H9 (cell line): ENCODE results near the gene HPCAL1. TPM values are rescaled to one million over a fixed set of nuclear protein-coding genes. Genes with fewer than 3 reads are reported as not detected.

Source experiments
- DNase-seq: peaks from one replicate; pipeline ENCODE4 v3.0.0-alpha.2; 2017
- H2AFZ ChIP-seq: one replicate; pipeline ENCODE4 v1.6.1; 2013; ENCODE audit warnings: mild to moderate bottlenecking, low read length, control low read depth, moderate library complexity
- H2AK5ac ChIP-seq: 2 replicates; pipeline ENCODE4 v1.6.1; 2013; ENCODE audit warnings: low read length, control low read depth, mixed read lengths; ENCODE audit not compliant: insufficient read length
- H2BK120ac ChIP-seq: one replicate; pipeline ENCODE4 v1.6.1; 2013; ENCODE audit warnings: low read depth, mild to moderate bottlenecking, low read length, control low read depth, inconsistent platforms; ENCODE audit not compliant: poor library complexity, severe bottlenecking
- H2BK12ac ChIP-seq: 2 replicates; pipeline ENCODE4 v1.6.1; 2013; ENCODE audit warnings: low read length, control low read depth, mixed read lengths, low read depth; ENCODE audit not compliant: insufficient read length
- H2BK15ac ChIP-seq: 2 replicates; pipeline ENCODE4 v1.6.1; 2013; ENCODE audit warnings: low read depth, low read length, control low read depth
- H2BK20ac ChIP-seq: one replicate; pipeline ENCODE4 v1.6.1; 2013; ENCODE audit warnings: low read depth, mild to moderate bottlenecking, low read length, control low read depth, inconsistent platforms; ENCODE audit not compliant: poor library complexity, severe bottlenecking
- H2BK5ac ChIP-seq: 2 replicates; pipeline ENCODE4 v1.6.1; 2013; ENCODE audit warnings: low read length, control low read depth, mixed read lengths; ENCODE audit not compliant: insufficient read length
- H3K14ac ChIP-seq: 2 replicates; pipeline ENCODE4 v1.6.1; 2013; ENCODE audit warnings: low read length, control low read depth; ENCODE audit not compliant: insufficient read depth
- H3K18ac ChIP-seq: 2 replicates; pipeline ENCODE4 v1.6.1; 2013; ENCODE audit warnings: low read depth, mild to moderate bottlenecking, mixed read lengths, low read length, control low read depth; ENCODE audit not compliant: insufficient read length
- H3K23ac ChIP-seq: 2 replicates; pipeline ENCODE4 v1.6.1; 2013; ENCODE audit warnings: low read length, control low read depth, mixed read lengths, low read depth; ENCODE audit not compliant: insufficient read length
- H3K23me2 ChIP-seq: 2 replicates; pipeline ENCODE4 v1.6.1; 2013; ENCODE audit warnings: low read depth, mild to moderate bottlenecking, mixed read lengths, low read length, control low read depth; ENCODE audit not compliant: insufficient read length, poor library complexity, severe bottlenecking
- H3K27ac ChIP-seq: 2 replicates; pipeline ENCODE4 v1.5.1; 2013; ENCODE audit warnings: low read length, control low read depth, mixed read lengths, low read depth; ENCODE audit not compliant: insufficient read length
- H3K27me3 ChIP-seq: 2 replicates; pipeline ENCODE4 v1.6.1; 2013; ENCODE audit warnings: low read length, control low read depth, inconsistent platforms; ENCODE audit not compliant: insufficient read depth
- H3K4ac ChIP-seq: 2 replicates; pipeline ENCODE4 v1.6.1; 2013; ENCODE audit warnings: low read depth, mild to moderate bottlenecking, control low read depth, inconsistent platforms, low read length, moderate library complexity
- H3K4me1 ChIP-seq: 2 replicates; pipeline ENCODE4 v1.6.1; 2013; ENCODE audit warnings: low read length, control low read depth, inconsistent platforms; ENCODE audit not compliant: insufficient read depth
- H3K4me2 ChIP-seq: 2 replicates; pipeline ENCODE4 v1.6.1; 2013; ENCODE audit warnings: low read length, control low read depth, mixed read lengths; ENCODE audit not compliant: insufficient read length, insufficient read depth
- H3K56ac ChIP-seq: 2 replicates; pipeline ENCODE4 v1.6.1; 2013; ENCODE audit warnings: low read depth, mild to moderate bottlenecking, mixed read lengths, low read length, control low read depth; ENCODE audit not compliant: insufficient read length
- H3K79me1 ChIP-seq: 2 replicates; pipeline ENCODE4 v1.6.1; 2013; ENCODE audit warnings: low read depth, mild to moderate bottlenecking, moderate library complexity, low read length, control low read depth, inconsistent platforms; ENCODE audit not compliant: insufficient read depth, poor library complexity, severe bottlenecking
- H3K79me2 ChIP-seq: 2 replicates; pipeline ENCODE4 v1.6.1; 2013; ENCODE audit warnings: low read length, control low read depth, inconsistent platforms; ENCODE audit not compliant: insufficient read depth
- H3K9ac ChIP-seq: 2 replicates; pipeline ENCODE4 v1.6.1; 2013; ENCODE audit warnings: low read length, control low read depth, mixed read lengths; ENCODE audit not compliant: insufficient read length; ENCODE audit errors: extremely low read depth
- H3K9me3 ChIP-seq: one replicate; pipeline ENCODE4 v1.6.1; 2013; ENCODE audit warnings: low read depth, low read length, inconsistent platforms; ENCODE audit not compliant: control insufficient read depth
- H3T11ph ChIP-seq: one replicate; pipeline ENCODE4 v1.6.1; 2013; ENCODE audit warnings: mild to moderate bottlenecking, low read length, control low read depth, inconsistent platforms
- H4K20me1 ChIP-seq: one replicate; pipeline ENCODE4 v1.6.1; 2013; ENCODE audit not compliant: control insufficient read depth, insufficient read length, insufficient read depth
- H4K5ac ChIP-seq: 2 replicates; pipeline ENCODE4 v1.6.1; 2013; ENCODE audit warnings: low read depth, mild to moderate bottlenecking, mixed read lengths, low read length, control low read depth; ENCODE audit not compliant: insufficient read length
- H4K8ac ChIP-seq: replicated peaks from 2 replicates; pipeline ENCODE4 v1.6.1; 2013; ENCODE audit warnings: low read length, control low read depth, mixed read lengths, low read depth; ENCODE audit not compliant: insufficient read length
- H4K91ac ChIP-seq: 2 replicates; pipeline ENCODE4 v1.6.1; 2013; ENCODE audit warnings: low read depth, mild to moderate bottlenecking, moderate library complexity, mixed read lengths, low read length, control low read depth; ENCODE audit not compliant: insufficient read length
- H3K27ac Mint-ChIP-seq, 3 experiments: 2 replicates in 2 of 3; 3 replicates in 1 of 3; pipeline ENCODE4 v1.8.0; 2020 to 2021; ENCODE audit warnings: mixed read lengths in 3 of 3, mild to moderate bottlenecking in 1 of 3, moderate library complexity in 1 of 3
- H3K27me3 Mint-ChIP-seq: 2 replicates; pipeline ENCODE4 v1.8.0; 2021; ENCODE audit warnings: low read depth, mild to moderate bottlenecking, moderate library complexity, mixed read lengths
- H3K36me3 Mint-ChIP-seq, 3 experiments: 2 replicates in 2 of 3; 3 replicates in 1 of 3; pipeline ENCODE4 v1.8.0; 2020 to 2021; ENCODE audit warnings: low read depth in 3 of 3, mixed read lengths in 3 of 3; ENCODE audit not compliant: insufficient read depth in 1 of 3
- H3K4me1 Mint-ChIP-seq, 2 experiments: 2 replicates each; pipeline ENCODE4 v1.8.0; 2020; ENCODE audit warnings: mixed read lengths in 2 of 2
- H3K4me3 Mint-ChIP-seq, 2 experiments: 2 replicates in 1 of 2; 3 replicates in 1 of 2; pipeline ENCODE4 v1.8.0; 2020 to 2021; ENCODE audit warnings: mild to moderate bottlenecking in 2 of 2, mixed read lengths in 2 of 2, moderate library complexity in 1 of 2
- H3K9me3 Mint-ChIP-seq, 2 experiments: 2 replicates in 1 of 2; 3 replicates in 1 of 2; pipeline ENCODE4 v1.8.0; 2020; ENCODE audit warnings: mild to moderate bottlenecking in 2 of 2, mixed read lengths in 2 of 2, moderate library complexity in 1 of 2
- WGBS: extraction: QIAGEN DNeasy Blood & Tissue Kit; methylation state at CpG from one replicate; pipeline ENCODE4 v1.1.7; 2013; ENCODE audit warnings: missing lambda C conversion rate, low lambda C conversion rate, mixed read lengths; ENCODE audit not compliant: insufficient read length; ENCODE audit errors: extremely low coverage; 5-methylcytosine and 5-hydroxymethylcytosine counted together
- total RNA-seq: library from RNA; stranded (reverse); gene quantifications from 2 replicates; pipeline ENCODE4 v1.2.1, GENCODE V29; 2021
- TF ChIP-seq, protein P1 (sequence below): fragments of 200-600 bp; sonication (generic); conservative IDR thresholded peaks from 3 replicates; pipeline ENCODE4 v1.8.0; 2021; ENCODE audit warnings: antibody characterized with exemption, mild to moderate bottlenecking

The HPCAL1 gene
- total RNA-seq, 1 experiment from 2014 or later: 4.7 TPM

DNA sequence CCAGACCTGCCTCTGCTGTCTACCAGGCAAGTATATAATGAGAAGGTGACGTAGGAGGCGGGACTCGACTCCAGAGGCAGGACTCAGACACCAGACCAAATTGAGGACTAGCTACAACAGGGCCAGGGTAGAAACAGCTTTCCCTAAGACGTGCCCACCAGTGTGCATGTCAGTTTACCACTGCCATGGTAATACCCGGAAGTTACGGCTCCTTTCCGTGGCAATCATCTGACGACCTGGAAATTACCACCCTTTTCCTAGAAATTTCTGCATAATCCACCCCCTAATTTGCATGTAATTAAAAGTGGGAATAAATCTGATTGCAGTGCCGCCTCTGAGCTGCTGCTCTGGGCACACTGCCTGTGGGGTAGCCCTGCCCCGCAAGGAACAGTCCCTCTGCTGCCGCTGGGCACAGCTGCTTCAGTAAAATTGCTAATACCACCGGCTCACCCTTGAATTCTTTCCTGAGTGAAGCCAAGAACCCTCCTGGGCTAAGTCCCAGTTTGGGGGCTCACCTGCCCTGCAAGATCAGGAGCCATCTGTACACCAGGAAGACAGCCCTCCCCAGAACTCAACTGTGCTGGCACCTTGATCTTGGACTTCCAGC is 86.4 kb downstream of the HPCAL1 start:
- Histone ChIP-seq H4K91ac (no peak overlapping the region), H3K4me1 (peaks cover 6% of the 10 kb centered on the region; the same call in 1 of the 2 replicates), H2AK5ac (no peak overlapping the region), H3K79me2 (no peaks in the 10 kb centered on the region), H3K4ac (no peak overlapping the region), H2BK12ac (no peak overlapping the region), H3K9ac (no peak overlapping the region), H3K23ac (no peak overlapping the region), H3K27me3 (no peaks in the 10 kb centered on the region; the same call in 1 of the 2 replicates), H4K20me1 (no peaks in the 10 kb centered on the region), H3K18ac (no peak overlapping the region), H2BK15ac (no peak overlapping the region), H4K8ac (no peak overlapping the region), H2AFZ (no peak overlapping the region), H3T11ph (no peak overlapping the region), H2BK20ac (no peak overlapping the region), H4K5ac (no peak overlapping the region), H3K4me2 (no peak overlapping the region), H3K23me2 (no peaks in the 10 kb centered on the region), H3K27ac (no peak overlapping the region), H3K9me3 (no peaks in the 10 kb centered on the region), H2BK5ac (no peak overlapping the region), H3K79me1 (no peaks in the 10 kb centered on the region), H3K14ac (no peak overlapping the region), H2BK120ac (no peak overlapping the region), H3K56ac (no peak overlapping the region)
- Mint-ChIP-seq H3K36me3 (no peaks in the 10 kb centered on the region), H3K27me3 (no peaks in the 10 kb centered on the region), H3K27ac (no peak overlapping the region), H3K4me3 (no peak overlapping the region), H3K9me3 (no peaks in the 10 kb centered on the region), H3K4me1 (peaks cover 21 to 24% of the 10 kb centered on the region in 2 experiments)
- no CpG with 5 or more reads among the region's 12 CpGs for WGBS
- TF ChIP-seq, protein P1, sequence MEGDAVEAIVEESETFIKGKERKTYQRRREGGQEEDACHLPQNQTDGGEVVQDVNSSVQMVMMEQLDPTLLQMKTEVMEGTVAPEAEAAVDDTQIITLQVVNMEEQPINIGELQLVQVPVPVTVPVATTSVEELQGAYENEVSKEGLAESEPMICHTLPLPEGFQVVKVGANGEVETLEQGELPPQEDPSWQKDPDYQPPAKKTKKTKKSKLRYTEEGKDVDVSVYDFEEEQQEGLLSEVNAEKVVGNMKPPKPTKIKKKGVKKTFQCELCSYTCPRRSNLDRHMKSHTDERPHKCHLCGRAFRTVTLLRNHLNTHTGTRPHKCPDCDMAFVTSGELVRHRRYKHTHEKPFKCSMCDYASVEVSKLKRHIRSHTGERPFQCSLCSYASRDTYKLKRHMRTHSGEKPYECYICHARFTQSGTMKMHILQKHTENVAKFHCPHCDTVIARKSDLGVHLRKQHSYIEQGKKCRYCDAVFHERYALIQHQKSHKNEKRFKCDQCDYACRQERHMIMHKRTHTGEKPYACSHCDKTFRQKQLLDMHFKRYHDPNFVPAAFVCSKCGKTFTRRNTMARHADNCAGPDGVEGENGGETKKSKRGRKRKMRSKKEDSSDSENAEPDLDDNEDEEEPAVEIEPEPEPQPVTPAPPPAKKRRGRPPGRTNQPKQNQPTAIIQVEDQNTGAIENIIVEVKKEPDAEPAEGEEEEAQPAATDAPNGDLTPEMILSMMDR: no peak
- DNase-seq: no peak
